ENCODE measurements around the gene TMEM255B. TPM values are rescaled to one million over a fixed set of nuclear protein-coding genes. Genes with fewer than 3 reads are reported as not detected.
A peak's percentile ranks its signal among the peaks of the same experiment; 100 is the strongest.
"Not testable (repeated sequence)": the region's sequence is repeated elsewhere in the genome, so short reads cannot be mapped to it uniquely, and the experiment has no call there.

TMEM255B gene
- total RNA-seq, 1 donor from 2014 or later, result 45.6 TPM

GRCh38 chr13:113734099-113734825, 24.8 kb upstream of the TMEM255B start:
- no peak for DNase-seq (ENCODE audit: low read depth in 2 of 2)

- DNase-seq (ENCODE audit: low read depth in 2 of 2), result no peak
Measured at GRCh38 chr13:113734826-113735125, 24.2 kb upstream of the TMEM255B start.

- DNase-seq (ENCODE audit: low read depth in 2 of 2), result no peak
Measured at GRCh38 chr13:113735194-113735593, 23.8 kb upstream of the TMEM255B start.

GRCh38 chr13:113735750-113736149, 23.3 kb upstream of the TMEM255B start:
- no peak for DNase-seq (ENCODE audit: low read depth in 2 of 2)

- DNase-seq (ENCODE audit: low read depth in 2 of 2), result no peak
Measured at GRCh38 chr13:113736258-113736731, 22.7 kb upstream of the TMEM255B start.

GRCh38 chr13:113737803-113738202, 21.2 kb upstream of the TMEM255B start:
- no peak for DNase-seq (ENCODE audit: low read depth in 2 of 2)

GRCh38 chr13:113739527-113740285, 19.3 kb upstream of the TMEM255B start:
- DNase-seq (ENCODE audit: low read depth in 2 of 2), result no peak

- DNase-seq (ENCODE audit: low read depth in 2 of 2), result no peak
Measured at GRCh38 chr13:113740286-113740556, 18.8 kb upstream of the TMEM255B start.

- DNase-seq (ENCODE audit: low read depth in 2 of 2), result no peak
Measured at GRCh38 chr13:113740661-113741060, 18.4 kb upstream of the TMEM255B start.

- no peak for DNase-seq (ENCODE audit: low read depth in 2 of 2)
Measured at GRCh38 chr13:113741191-113741668, 17.8 kb upstream of the TMEM255B start.

- peak; percentile 10 to 51 for DNase-seq (ENCODE audit: low read depth in 2 of 2)
Measured at GRCh38 chr13:113742000-113742441, 17.0 kb upstream of the TMEM255B start.

GRCh38 chr13:113742445-113743120, 16.4 kb upstream of the TMEM255B start:
- no peak for DNase-seq (ENCODE audit: low read depth in 2 of 2)

GRCh38 chr13:113743366-113744195, 15.4 kb upstream of the TMEM255B start:
- DNase-seq (ENCODE audit: low read depth in 2 of 2), result no peak

- DNase-seq (ENCODE audit: low read depth in 2 of 2), result no peak
Measured at GRCh38 chr13:113744197-113745000, 14.6 kb upstream of the TMEM255B start.

GRCh38 chr13:113745059-113745458, 14.0 kb upstream of the TMEM255B start:
- DNase-seq (ENCODE audit: low read depth in 2 of 2), result no peak

GRCh38 chr13:113745500-113746142, 13.4 kb upstream of the TMEM255B start:
- not testable (repeated sequence) for DNase-seq (ENCODE audit: low read depth in 2 of 2)

- no peak for DNase-seq (ENCODE audit: low read depth in 2 of 2)
Measured at GRCh38 chr13:113746143-113746525, 12.9 kb upstream of the TMEM255B start.

GRCh38 chr13:113746671-113747070, 12.4 kb upstream of the TMEM255B start:
- DNase-seq (ENCODE audit: low read depth in 2 of 2), result no peak

- no peak for DNase-seq (ENCODE audit: low read depth in 2 of 2)
Measured at GRCh38 chr13:113747291-113747833, 11.7 kb upstream of the TMEM255B start.
